H1 (cell line): ENCODE results near the gene CDC42EP4. TPM values are rescaled to one million over a fixed set of nuclear protein-coding genes. Genes with fewer than 3 reads are reported as not detected.

Experiments
- CHD2 ChIP-seq: IDR thresholded peaks from 2 replicates; pipeline ENCODE4 v1.6.1; 2012; ENCODE audit warnings: low read length, improper control_type of control experiment
- KDM4A ChIP-seq: IDR thresholded peaks from one replicate; pipeline ENCODE4 v1.7.1; 2012; ENCODE audit warnings: low read depth, mild to moderate bottlenecking, moderate library complexity, low read length, inconsistent platforms; ENCODE audit not compliant: severe bottlenecking
- POU5F1 ChIP-seq: IDR thresholded peaks from 2 replicates; pipeline ENCODE4 v1.6.1; 2011; ENCODE audit warnings: low read depth, mild to moderate bottlenecking, low read length, moderate library complexity
- RAD21 ChIP-seq, 2 experiments: IDR thresholded peaks in 1 of 2; conservative IDR thresholded peaks in 1 of 2; 2 replicates each; pipeline ENCODE4 v1.6.1; 2011; ENCODE audit warnings: low read depth in 2 of 2, low read length in 2 of 2, improper control_type of control experiment in 1 of 2, inconsistent platforms in 1 of 2, mild to moderate bottlenecking in 1 of 2, moderate library complexity in 1 of 2
- SAP30 ChIP-seq: fragments of 300-600 bp; sonication (generic); IDR thresholded peaks from 2 replicates; pipeline ENCODE4 v1.7.1; 2012; ENCODE audit warnings: low read length, moderate library complexity, mild to moderate bottlenecking, inconsistent platforms; ENCODE audit not compliant: insufficient read depth, insufficient replicate concordance
- SP1 ChIP-seq: IDR thresholded peaks from 2 replicates; pipeline ENCODE4 v1.6.1; 2011; ENCODE audit warnings: low read depth, low read length
- polyA plus RNA-seq, 7 experiments: library from polyadenylated mRNA; depleted of rRNA in 3 of 7; stranded (reverse) in 5 of 7; unstranded in 2 of 7; fragments of >200 nt in 5 of 7; fragments of 200-250 nt in 2 of 7; gene quantifications; 1 replicate in 5 of 7; 2 replicates in 1 of 7; 4 replicates in 1 of 7; pipeline versions ENCODE4 v1.2.1 to v1.2.3, GENCODE V29; 2011 to 2013; ENCODE audit warnings: missing spikeins in 2 of 7, mixed read lengths in 2 of 7
- total RNA-seq: library from RNA; stranded (reverse); fragmentation: NEBNext Ultra II Directional; extraction: Animal tissue kit (Norgen Biotek cat#: 25700); gene quantifications from 2 replicates; pipeline ENCODE4 v1.2.1, GENCODE V29; 2021

CDC42EP4 gene
- total and polyA plus RNA-seq, 2 of the 8 experiments (the other 6 are each of a cell fraction or from before 2014, with no cell fraction given): 8.8 to 12.6 TPM

GRCh38 chr17:73340093-73340596 is 28.3 kb upstream of the CDC42EP4 start (continued):
- TF ChIP-seq SP1 (no peak), POU5F1 (no peak), SAP30 (no peak), KDM4A (no peak), RAD21 (IDR thresholded peaks at IDR 0.05 in 1 of 2, conservative IDR thresholded peaks at IDR 0.05 in 1 of 2; ENCODE audit: low read depth in 2 of 2, low read length in 2 of 2) (no peak), CHD2 (no peak)
